Caco-2 (cell line): Measurements from ENCODE around the gene ATXN7L3. TPM values are rescaled to one million over a fixed set of nuclear protein-coding genes. Genes with fewer than 3 reads are reported as not detected.

ENCODE experiments used
- BruUV-seq: library from RNA; stranded (reverse); fragments of 400-500 nt; replicated peaks from 2 replicates; lab custom pipeline; 2021; lab: Mats Ljungman, UMichigan
- CTCF ChIA-PET: fragments of 300-600 bp; sonication (Branson Sonifier 250); formaldehyde crosslinking; loops from one replicate; lab custom pipeline; 2022; ENCODE audit warnings: antibody characterized with exemption; lab: Charles Lee
- POLR2A ChIA-PET: fragments of 300-600 bp; sonication (Branson Sonifier 250); formaldehyde crosslinking; loops from one replicate; lab custom pipeline; 2022; ENCODE audit warnings: antibody characterized with exemption; lab: Charles Lee
- DNase-seq, 2 experiments: peaks; one replicate each; pipeline versions ENCODE4 v3.0.0 to v3.0.0-alpha.2; 2020 to 2022
- H3K27me3 ChIP-seq: replicated peaks from 2 replicates; pipeline ENCODE4 v1.6.0; 2011; ENCODE audit warnings: low read length; ENCODE audit not compliant: control insufficient read depth, insufficient read depth
- H3K36me3 ChIP-seq: 2 replicates; pipeline ENCODE4 v1.5.1; 2011; ENCODE audit warnings: low read length; ENCODE audit not compliant: control insufficient read depth, insufficient read depth
- H3K4me1 ChIP-seq: fragments of 250-450 bp; sonication (Bioruptor Pico); 2 replicates; pipeline ENCODE4 v1.5.1; 2020; ENCODE audit warnings: mild to moderate bottlenecking
- H3K4me3 ChIP-seq: 2 replicates; pipeline ENCODE4 v1.5.1; 2011; ENCODE audit warnings: low read depth, mild to moderate bottlenecking, control low read depth, low read length
- H3K9me3 ChIP-seq: fragments of 250-450 bp; sonication (Bioruptor Pico); 2 replicates; pipeline ENCODE4 v1.5.1; 2020; ENCODE audit warnings: mild to moderate bottlenecking, moderate library complexity
- H3K27ac Mint-ChIP-seq: one replicate; pipeline ENCODE4 v1.8.0; 2022; ENCODE audit warnings: mixed read lengths; ENCODE audit not compliant: unreplicated experiment
- H3K27me3 Mint-ChIP-seq: one replicate; pipeline ENCODE4 v1.8.0; 2022; ENCODE audit warnings: mixed read lengths; ENCODE audit not compliant: insufficient read depth, unreplicated experiment
- H3K36me3 Mint-ChIP-seq: one replicate; pipeline ENCODE4 v1.8.0; 2022; ENCODE audit warnings: mild to moderate bottlenecking, mixed read lengths; ENCODE audit not compliant: insufficient read depth, unreplicated experiment
- H3K4me1 Mint-ChIP-seq: one replicate; pipeline ENCODE4 v1.8.0; 2022; ENCODE audit warnings: low read depth, mixed read lengths; ENCODE audit not compliant: unreplicated experiment
- H3K4me3 Mint-ChIP-seq: one replicate; pipeline ENCODE4 v1.8.0; 2022; ENCODE audit warnings: mild to moderate bottlenecking, moderate library complexity, mixed read lengths; ENCODE audit not compliant: unreplicated experiment
- H3K9me3 Mint-ChIP-seq: one replicate; pipeline ENCODE4 v1.8.0; 2022; ENCODE audit warnings: mixed read lengths; ENCODE audit not compliant: unreplicated experiment
- CTCF ChIP-seq, 2 experiments: fragments of 200-600 bp in 1 of 2; IDR thresholded peaks; 1 replicate in 1 of 2; 2 replicates in 1 of 2; pipeline versions ENCODE4 v1.5.1 to v1.8.0; 2011 to 2022; ENCODE audit warnings: antibody characterized with exemption in 1 of 2, control low read depth in 1 of 2, inconsistent platforms in 1 of 2, low read depth in 1 of 2, low read length in 1 of 2, mild to moderate bottlenecking in 1 of 2, moderate library complexity in 1 of 2; ENCODE audit not compliant: insufficient read depth in 1 of 2, severe bottlenecking in 1 of 2, unreplicated experiment in 1 of 2
- intact Hi-C: fragments of 100-400 bp; cut with micrococcal nuclease; formaldehyde crosslinking; loops from one replicate; pipeline ENCODE4 v1.10.0; 2022; ENCODE audit not compliant: unreplicated experiment
- total RNA-seq: library from RNA; stranded (reverse); gene quantifications from 2 replicates; pipeline ENCODE4 v1.2.3, GENCODE V29; 2022

ATXN7L3 gene
- total RNA-seq, 1 experiment from 2014 or later, result 92.0 TPM

GRCh38 chr17:44236444-44236991 is 36.8 kb upstream of the ATXN7L3 start:
- POLR2A ChIA-PET, result no interaction called here
- H3K4me3 ChIP-seq, result no peak overlapping the region
- H3K9me3 ChIP-seq, result no peaks in the 10 kb centered on the region
- Mint-ChIP-seq H3K27me3 (no peaks in the 10 kb centered on the region), H3K4me3 (no peak overlapping the region), H3K27ac (no peak overlapping the region), H3K36me3 (no peaks in the 10 kb centered on the region), H3K4me1 (no peaks in the 10 kb centered on the region), H3K9me3 (no peaks in the 10 kb centered on the region)
- H3K4me1 ChIP-seq, result no peaks in the 10 kb centered on the region
- DNase-seq, result no peak
- intact Hi-C loops, result no loop called here
- no peaks in the 10 kb centered on the region for H3K36me3 ChIP-seq
- CTCF ChIA-PET, result interaction anchor here (0.6 kb wide), 1 partner anchor 15 kb away, joined by 7 read pairs; no protein-coding TSS in a partner anchor
- BruUV-seq, result no TSS peak
- no peaks in the 10 kb centered on the region for H3K27me3 ChIP-seq
- no peak for TF ChIP-seq CTCF (IDR thresholded peaks at IDR 0.05; ENCODE audit: insufficient read depth in 1 of 2, low read depth in 1 of 2, low read length in 1 of 2, severe bottlenecking in 1 of 2, unreplicated experiment in 1 of 2)

GRCh38 chr17:44235583-44235936 is 35.9 kb upstream of the ATXN7L3 start:
- no peak for TF ChIP-seq CTCF (IDR thresholded peaks at IDR 0.05; ENCODE audit: insufficient read depth in 1 of 2, low read depth in 1 of 2, low read length in 1 of 2, severe bottlenecking in 1 of 2, unreplicated experiment in 1 of 2)
- H3K36me3 ChIP-seq, result no peaks in the 10 kb centered on the region
- Mint-ChIP-seq H3K4me1 (no peaks in the 10 kb centered on the region), H3K27ac (no peak overlapping the region), H3K9me3 (no peaks in the 10 kb centered on the region), H3K36me3 (no peaks in the 10 kb centered on the region), H3K27me3 (no peaks in the 10 kb centered on the region), H3K4me3 (no peak overlapping the region)
- intact Hi-C loops, result no loop called here
- no peak overlapping the region for H3K4me3 ChIP-seq
- no peaks in the 10 kb centered on the region for H3K4me1 ChIP-seq
- no peaks in the 10 kb centered on the region for H3K27me3 ChIP-seq
- no peaks in the 10 kb centered on the region for H3K9me3 ChIP-seq
- DNase-seq, result no peak
- no TSS peak for BruUV-seq
- ChIA-PET CTCF (no interaction called here), POLR2A (no interaction called here)

- no peaks in the 10 kb centered on the region for H3K36me3 Mint-ChIP-seq
- no peaks in the 10 kb centered on the region for H3K27me3 ChIP-seq
- no peaks in the 10 kb centered on the region for H3K9me3 ChIP-seq
- H3K4me3 Mint-ChIP-seq, result no peak overlapping the region
- no peak overlapping the region for H3K27ac Mint-ChIP-seq
- no peaks in the 10 kb centered on the region for H3K27me3 Mint-ChIP-seq
- no peaks in the 10 kb centered on the region for H3K9me3 Mint-ChIP-seq
- intact Hi-C loops, result no loop called here
- POLR2A ChIA-PET, result no interaction called here
- no TSS peak for BruUV-seq
- TF ChIP-seq CTCF (IDR thresholded peaks at IDR 0.05; ENCODE audit: insufficient read depth in 1 of 2, low read depth in 1 of 2, low read length in 1 of 2, severe bottlenecking in 1 of 2, unreplicated experiment in 1 of 2), result no peak
- CTCF ChIA-PET, result no interaction called here
- no peak for DNase-seq
- no peaks in the 10 kb centered on the region for H3K4me1 ChIP-seq
- H3K4me1 Mint-ChIP-seq, result no peaks in the 10 kb centered on the region
- no peak overlapping the region for H3K4me3 ChIP-seq
- H3K36me3 ChIP-seq, result no peaks in the 10 kb centered on the region
Observed at GRCh38 chr17:44233582-44233981, 33.9 kb upstream of the ATXN7L3 start.
